ENCODE measurements around the gene ATP5MC3. TPM values are rescaled to one million over a fixed set of nuclear protein-coding genes. Genes with fewer than 3 reads are reported as not detected.

ATP5MC3 gene
- total and polyA plus RNA-seq, 2 of the 13 experiments (the other 11 are each of a cell fraction or from before 2014, with no cell fraction given): 676 to 1,007 TPM

- Histone ChIP-seq H3K79me2 (ENCODE audit: insufficient read depth, low read length) (peaks cover 37% of the 10 kb centered on the region), H3K27me3 (ENCODE audit: control insufficient read depth in 1 of 2, insufficient read depth in 2 of 2, low read length in 2 of 2) (no peaks in the 10 kb centered on the region; a peak in 2 of 5 replicates), H3K9ac (ENCODE audit: insufficient read depth, low read depth, low read length) (peak overlapping the region; percentile 98), H3K4me1 (ENCODE audit: insufficient read depth, low read length) (peaks cover 32% of the 10 kb centered on the region), H3K4me3 (replicated peaks in 1 of 3; ENCODE audit: insufficient read depth in 1 of 3, low read depth in 2 of 3, low read length in 3 of 3) (peak overlapping the region; percentile 74 to 97 (median 82)), H3K27ac (ENCODE audit: extremely low read length, insufficient read depth, low read length) (peak overlapping the region; percentile 88), H2AFZ (ENCODE audit: low read length) (peak overlapping the region; percentile 99), H3K36me3 (replicated peaks in 1 of 2; ENCODE audit: control insufficient read depth in 1 of 2, insufficient read depth in 2 of 2, low read length in 2 of 2) (peaks cover 2 to 30% of the 10 kb centered on the region in 2 experiments; a peak in 4 of 5 replicates), H4K20me1 (ENCODE audit: insufficient read depth, low read length) (peaks cover 26% of the 10 kb centered on the region), H3K4me2 (ENCODE audit: low read depth, low read length) (peak overlapping the region; percentile 83), H3K9me3 (ENCODE audit: low read length) (no peaks in the 10 kb centered on the region)
- DNase-seq (ENCODE audit: low spot score) (no peak), FAIRE-seq (no peak), ATAC-seq (no peak)
- intact Hi-C loops (cut with micrococcal nuclease; ENCODE audit: unreplicated experiment) (loop anchor here (1.0 to 2.0 kb wide), 2 partner anchors 14 to 151 kb away; partner anchors contain the start of gene ATF2), in situ Hi-C loops (cut with HindIII; ENCODE audit: extremely low pct_ligation_motif_present, low pct_unique_long_range_greater_than_20kb) (loop anchor here (10.0 kb wide), 1 partner anchor 147 kb away; no protein-coding TSS in a partner anchor)
- BruUV-seq (replicated peaks): no TSS peak
- POLR2A ChIA-PET: interaction anchor here (1.6 to 2.7 kb wide), 2 partner anchors 13 to 119 kb away, joined by 3 to 15 read pairs; partner anchors contain the start of gene ATF2
- CTCF ChIA-PET (ENCODE audit: low intra/inter-chr PET ratio, low total read pairs): no interaction called here
- WGBS (ENCODE audit: low lambda C conversion rate): 23% methylated on average over 5 of the region's 5 CpGs
- no peak for TF ChIP-seq RXRB (CRISPR knock-in tag; IDR thresholded peaks at IDR 0.05; ENCODE audit: borderline replicate concordance)
- TF ChIP-seq ZNF598 (CRISPR knock-in tag; IDR thresholded peaks at IDR 0.05; ENCODE audit: borderline replicate concordance): no peak
- no peak for TF ChIP-seq ZNF850 (CRISPR knock-in tag; conservative IDR thresholded peaks at IDR 0.05)
- TF ChIP-seq MYC (CRISPR knock-in tag; IDR thresholded peaks at IDR 0.05; ENCODE audit: borderline replicate concordance): no peak
- no peak for TF ChIP-seq FLYWCH1 (CRISPR knock-in tag; IDR thresholded peaks at IDR 0.05)
- TF ChIP-seq CBFB (CRISPR knock-in tag; IDR thresholded peaks at IDR 0.05): no peak
- TF ChIP-seq MNT (IDR thresholded peaks at IDR 0.05): no peak
- TF ChIP-seq SMYD3 (CRISPR knock-in tag; IDR thresholded peaks at IDR 0.05): peak; percentile 55; the same call in 1 of the 2 replicates
- no peak for TF ChIP-seq EZH2 (conservative IDR thresholded peaks at IDR 0.05; ENCODE audit: low read depth, low read length)
- no peak for TF ChIP-seq REXO4 (CRISPR knock-in tag; IDR thresholded peaks at IDR 0.05; ENCODE audit: borderline replicate concordance)
- TF ChIP-seq PATZ1 (CRISPR knock-in tag; IDR thresholded peaks at IDR 0.05): no peak
- TF ChIP-seq TFDP1 (CRISPR knock-in tag; IDR thresholded peaks at IDR 0.05; ENCODE audit: borderline replicate concordance): no peak
- no peak for TF ChIP-seq ZNF207 (IDR thresholded peaks at IDR 0.05; ENCODE audit: borderline replicate concordance)
- TF ChIP-seq ZNF136 (CRISPR knock-in tag; IDR thresholded peaks at IDR 0.05; ENCODE audit: low read depth): 0 out of 2 replicates have a peak, but pooled peaks have one; percentile 0
- no peak for TF ChIP-seq MTA3 (CRISPR knock-in tag; IDR thresholded peaks at IDR 0.05)
- TF ChIP-seq CHD4 (IDR thresholded peaks at IDR 0.05; ENCODE audit: borderline replicate concordance, low read length): peak; percentile 65; the same call in 1 of the 2 replicates
- TF ChIP-seq WIZ (CRISPR knock-in tag; IDR thresholded peaks at IDR 0.05): 0 out of 2 replicates have a peak, but pooled peaks have one; percentile 0
- no peak for TF ChIP-seq AHR (CRISPR knock-in tag; IDR thresholded peaks at IDR 0.05)
- TF ChIP-seq TOPORS (CRISPR knock-in tag; IDR thresholded peaks at IDR 0.05): 0 out of 2 replicates have a peak, but pooled peaks have one; percentile 15
- TF ChIP-seq ZNF337 (CRISPR knock-in tag; IDR thresholded peaks at IDR 0.05; ENCODE audit: borderline replicate concordance, low read depth): peak; percentile 7; the same call in 1 of the 2 replicates
- TF ChIP-seq KDM5A (IDR thresholded peaks at IDR 0.05; ENCODE audit: borderline replicate concordance, low read length): peak; percentile 61; the same call in 1 of the 2 replicates
- TF ChIP-seq NFRKB (IDR thresholded peaks at IDR 0.05): no peak
These were observed 383 bp upstream of the ATP5MC3 start for GRCh38 chr2:175181877-175182308.
